Body of pancreas (tissue), 4 donors: ENCODE data around the gene MYADM. TPM values are rescaled to one million over a fixed set of nuclear protein-coding genes. Genes with fewer than 3 reads are reported as not detected.
"Not testable (repeated sequence)": the region's sequence is repeated elsewhere in the genome, so short reads cannot be mapped to it uniquely, and the experiment has no call there.

Experiments used
- ATAC-seq: fragments of 150-250 bp; one replicate; pipeline ENCODE4 v1.9.1; 2016
- DNase-seq, 4 donors: peaks; one replicate each; pipeline ENCODE4 v3.0.0-alpha.2; 2019
- H3K27ac ChIP-seq, 4 donors: fragments of 200-600 bp; sonication (generic); 1 replicate in 3 of 4; 2 replicates in 1 of 4; pipeline versions ENCODE4 v1.5.1 to v1.6.1; 2016 to 2019; ENCODE audit warnings: mild to moderate bottlenecking in 1 of 4, mixed read lengths in 1 of 4, moderate library complexity in 1 of 4
- H3K27me3 ChIP-seq, 2 donors: fragments of 200-600 bp; sonication (generic); one replicate each; pipeline ENCODE4 v1.6.0; 2016; ENCODE audit warnings: mild to moderate bottlenecking in 1 of 2
- H3K36me3 ChIP-seq, 2 donors: fragments of 200-600 bp; sonication (generic); replicated peaks in 1 of 2; 2 replicates each; pipeline ENCODE4 v1.5.1; 2016; ENCODE audit warnings: low read depth in 2 of 2; ENCODE audit not compliant: insufficient read depth in 1 of 2
- H3K4me1 ChIP-seq: fragments of 200-600 bp; sonication (generic); one replicate; pipeline ENCODE4 v1.6.0; 2016
- H3K4me3 ChIP-seq, 2 donors: fragments of 200-600 bp; sonication (generic); 1 replicate in 1 of 2; 2 replicates in 1 of 2; pipeline ENCODE4 v1.5.1; 2016 to 2019
- H3K9me3 ChIP-seq, 3 donors: fragments of 200-600 bp; sonication (generic); 1 replicate in 2 of 3; 2 replicates in 1 of 3; pipeline ENCODE4 v1.5.1; 2016
- POLR2A ChIP-seq, 3 donors: fragments of 450-650 bp; IDR thresholded peaks; one replicate each; pipeline ENCODE4 v1.6.1; 2016; ENCODE audit warnings: antibody characterized with exemption in 3 of 3, mild to moderate bottlenecking in 2 of 3
- WGBS, 2 donors: methylation state at CpG; one replicate each; pipeline ENCODE4 v1.1.5; 2017; 5-methylcytosine and 5-hydroxymethylcytosine counted together
- intact Hi-C: fragments of 100-400 bp; cut with DNase I; formaldehyde crosslinking; loops from one replicate; pipeline ENCODE4 v1.15.1; 2023
- total RNA-seq, 2 donors: library from RNA; depleted of rRNA; stranded (reverse); fragments of >200 nt; gene quantifications; one replicate each; pipeline ENCODE4 v1.1.0, GENCODE V29; 2016
- TF ChIP-seq, protein P1 (sequence below), 7 experiments: fragments of 450-650 bp in 4 of 7; fragments of 200-600 bp in 3 of 7; sonication (generic) in 3 of 7; IDR thresholded peaks; one replicate each; pipeline ENCODE4 v1.5.1; 2016 to 2019; ENCODE audit warnings: antibody characterized with exemption in 7 of 7

MYADM gene
- total RNA-seq, 2 donors from 2014 or later: 12.2 to 30.0 TPM

- H3K27ac ChIP-seq: no peak within 1 kb of the TSS
- H3K4me3 ChIP-seq: no peak within 1 kb of the TSS
Observed at GRCh38 chr19:53824134-53824611, 43.5 kb upstream of the MYADM start, which contains the start of gene NLRP12. NLRP12 (minus strand) TSS chr19:53824314; CDS start chr19:53824174, 140 bp downstream.

GRCh38 chr19:53826876-53827275, 40.8 kb upstream of the MYADM start:
- Histone ChIP-seq H3K9me3 (no peaks in the 10 kb centered on the region), H3K27me3 (peaks cover 0 to 4% of the 10 kb centered on the region in 2 donors), H3K4me3 (no peak overlapping the region), H3K27ac (no peak overlapping the region), H3K4me1 (no peaks in the 10 kb centered on the region), H3K36me3 (no peaks in the 10 kb centered on the region)
- no peak for TF ChIP-seq POLR2A (IDR thresholded peaks at IDR 0.05)
- TF ChIP-seq, protein P1, sequence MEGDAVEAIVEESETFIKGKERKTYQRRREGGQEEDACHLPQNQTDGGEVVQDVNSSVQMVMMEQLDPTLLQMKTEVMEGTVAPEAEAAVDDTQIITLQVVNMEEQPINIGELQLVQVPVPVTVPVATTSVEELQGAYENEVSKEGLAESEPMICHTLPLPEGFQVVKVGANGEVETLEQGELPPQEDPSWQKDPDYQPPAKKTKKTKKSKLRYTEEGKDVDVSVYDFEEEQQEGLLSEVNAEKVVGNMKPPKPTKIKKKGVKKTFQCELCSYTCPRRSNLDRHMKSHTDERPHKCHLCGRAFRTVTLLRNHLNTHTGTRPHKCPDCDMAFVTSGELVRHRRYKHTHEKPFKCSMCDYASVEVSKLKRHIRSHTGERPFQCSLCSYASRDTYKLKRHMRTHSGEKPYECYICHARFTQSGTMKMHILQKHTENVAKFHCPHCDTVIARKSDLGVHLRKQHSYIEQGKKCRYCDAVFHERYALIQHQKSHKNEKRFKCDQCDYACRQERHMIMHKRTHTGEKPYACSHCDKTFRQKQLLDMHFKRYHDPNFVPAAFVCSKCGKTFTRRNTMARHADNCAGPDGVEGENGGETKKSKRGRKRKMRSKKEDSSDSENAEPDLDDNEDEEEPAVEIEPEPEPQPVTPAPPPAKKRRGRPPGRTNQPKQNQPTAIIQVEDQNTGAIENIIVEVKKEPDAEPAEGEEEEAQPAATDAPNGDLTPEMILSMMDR (IDR thresholded peaks at IDR 0.05): no peak
- ATAC-seq (no peak), DNase-seq (no peak)
- intact Hi-C loops: no loop called here
- 57 to 68% methylated on average over 7 of the region's 7 CpGs for WGBS, 2 donors

More at GRCh38 chr19:53824134-53824611, 43.5 kb upstream of the MYADM start, which contains the start of gene NLRP12:
- WGBS, 2 donors: 55 to 59% methylated on average over 6 to 14 of the region's 14 CpGs
- Histone ChIP-seq H3K36me3 (no peaks in the 10 kb centered on the region), H3K9me3 (no peaks in the 10 kb centered on the region), H3K27me3 (peaks cover 0 to 4% of the 10 kb centered on the region in 2 donors), H3K4me1 (no peaks in the 10 kb centered on the region)
- no peak for ATAC-seq
- intact Hi-C loops: no loop called here
- no peak for TF ChIP-seq POLR2A (IDR thresholded peaks at IDR 0.05)
- DNase-seq: peak in 1 of 4 donors; percentile 44

DNA sequence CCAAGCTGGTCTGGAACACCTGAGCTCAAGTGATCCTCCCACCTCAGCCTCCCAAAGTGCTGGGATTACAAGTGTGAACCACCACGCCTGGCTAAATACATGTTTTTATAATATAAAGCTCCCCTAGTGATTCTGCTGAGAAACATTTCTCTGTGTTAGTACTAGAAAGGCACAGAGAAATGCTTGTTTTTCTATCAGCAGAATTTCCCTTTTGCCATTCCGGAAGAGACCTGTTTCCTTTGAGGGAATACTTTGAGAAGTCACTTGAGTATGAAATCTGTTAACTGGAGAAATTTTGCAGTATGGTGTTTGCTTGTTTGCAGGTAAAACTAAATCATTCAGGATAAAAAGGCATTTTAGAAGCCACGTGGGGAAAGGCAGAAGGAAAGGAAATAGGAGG, 39.2 kb upstream of the MYADM start:
- Histone ChIP-seq H3K4me3 (no peak overlapping the region), H3K27ac (no peak overlapping the region), H3K27me3 (peaks cover 0 to 4% of the 10 kb centered on the region in 2 donors), H3K4me1 (no peaks in the 10 kb centered on the region), H3K9me3 (no peaks in the 10 kb centered on the region), H3K36me3 (no peaks in the 10 kb centered on the region)
- ATAC-seq: no peak
- DNase-seq: no peak
- WGBS, 2 donors: 47 to 55% methylated on average over 3 of the region's 3 CpGs
- TF ChIP-seq, protein P1 (IDR thresholded peaks at IDR 0.05): no peak
- no peak for TF ChIP-seq POLR2A (IDR thresholded peaks at IDR 0.05)
- intact Hi-C loops: no loop called here

DNA sequence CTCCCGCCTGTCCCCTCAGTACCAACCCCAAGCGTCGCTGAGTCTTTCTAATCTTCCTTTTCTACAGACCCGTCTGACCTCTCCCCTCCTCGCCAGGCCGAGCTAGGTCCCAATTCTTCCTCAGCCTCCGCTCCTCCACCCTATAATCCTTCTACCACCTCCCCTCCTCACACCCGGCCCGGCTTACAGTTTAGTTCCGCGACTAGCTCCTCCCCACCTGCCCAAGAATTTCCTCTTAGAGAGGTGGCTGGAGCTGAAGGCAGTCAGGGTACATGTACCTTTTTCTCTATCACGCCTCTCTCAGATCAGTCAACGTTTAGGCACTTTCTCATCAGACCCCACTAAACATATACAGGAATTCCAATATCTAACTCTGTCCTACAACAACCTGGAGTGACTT, 34.8 kb upstream of the MYADM start:
- intact Hi-C loops, ATAC-seq, H3K36me3 ChIP-seq, H3K4me3 ChIP-seq, H3K4me1 ChIP-seq, DNase-seq, H3K9me3 ChIP-seq, H3K27ac ChIP-seq, H3K27me3 ChIP-seq: not testable (repeated sequence)
- WGBS, 2 donors: 10 to 13% methylated on average over 12 of the region's 13 CpGs

DNA sequence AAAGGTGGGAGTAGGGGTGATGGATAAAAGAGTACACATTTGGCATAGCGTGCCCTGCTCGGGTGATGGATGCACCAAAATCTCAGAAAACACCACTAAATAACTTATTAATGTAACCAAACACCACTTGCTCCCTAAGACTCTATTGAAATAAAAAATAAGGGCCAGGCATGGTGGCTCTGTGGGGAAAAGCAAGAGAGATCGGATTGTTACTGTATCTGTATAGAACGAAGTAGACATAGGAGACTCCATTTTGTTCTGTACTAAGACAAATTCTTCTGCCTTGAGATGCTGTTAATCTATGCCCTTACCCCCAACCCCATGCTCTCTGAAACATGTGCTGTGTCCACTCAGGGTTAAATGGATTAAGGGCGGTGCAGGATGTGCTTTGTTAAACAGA, 29.2 kb upstream of the MYADM start:
- DNase-seq, intact Hi-C loops, H3K9me3 ChIP-seq, H3K27me3 ChIP-seq, H3K27ac ChIP-seq, H3K4me1 ChIP-seq, H3K4me3 ChIP-seq, ATAC-seq, H3K36me3 ChIP-seq: not testable (repeated sequence)
- WGBS, 2 donors: 59 to 62% methylated on average over 4 to 5 of the region's 5 CpGs

- H3K27ac ChIP-seq, H3K36me3 ChIP-seq, H3K4me3 ChIP-seq, H3K9me3 ChIP-seq, H3K27me3 ChIP-seq, H3K4me1 ChIP-seq, DNase-seq, ATAC-seq, intact Hi-C loops: not testable (repeated sequence)
- WGBS, 2 donors: 74 to 78% methylated on average over 12 of the region's 12 CpGs
Observed at GRCh38 chr19:53840241-53840640, 27.4 kb upstream of the MYADM start.

DNA sequence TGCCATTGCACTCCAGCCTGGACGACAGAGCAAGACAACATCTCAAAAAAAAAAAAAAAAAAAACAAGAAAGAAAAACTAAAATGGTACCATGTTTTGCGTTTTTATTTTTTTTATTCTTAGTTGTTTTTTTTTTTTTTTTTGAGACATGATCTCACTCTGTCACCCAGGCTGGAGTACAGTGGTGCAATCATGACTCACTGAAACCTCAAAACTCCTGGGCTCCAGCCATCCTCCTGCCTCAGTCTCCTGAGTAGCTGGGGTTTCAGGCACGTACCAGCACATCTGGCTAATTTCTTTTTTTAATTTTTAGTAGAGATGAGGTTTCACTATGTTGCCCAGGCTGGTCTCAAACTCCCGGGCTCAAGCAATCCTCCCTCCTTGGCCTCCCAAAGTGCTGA, 26.8 kb upstream of the MYADM start:
- 65 to 78% methylated on average over 4 of the region's 4 CpGs for WGBS, 2 donors
- H3K36me3 ChIP-seq, H3K4me1 ChIP-seq, ATAC-seq, H3K4me3 ChIP-seq, H3K27ac ChIP-seq, H3K9me3 ChIP-seq, H3K27me3 ChIP-seq, intact Hi-C loops: not testable (repeated sequence)
- DNase-seq: peak in 1 of 4 donors; percentile 40
